GM10847 (cell line): ENCODE data around the gene DNAJB14.

Experiments
- POLR2A ChIP-seq: IDR thresholded peaks from 2 replicates; pipeline ENCODE4 v1.6.1; 2011; ENCODE audit not compliant: insufficient read length; ENCODE audit errors: extremely low read depth

DNAJB14 gene

DNA sequence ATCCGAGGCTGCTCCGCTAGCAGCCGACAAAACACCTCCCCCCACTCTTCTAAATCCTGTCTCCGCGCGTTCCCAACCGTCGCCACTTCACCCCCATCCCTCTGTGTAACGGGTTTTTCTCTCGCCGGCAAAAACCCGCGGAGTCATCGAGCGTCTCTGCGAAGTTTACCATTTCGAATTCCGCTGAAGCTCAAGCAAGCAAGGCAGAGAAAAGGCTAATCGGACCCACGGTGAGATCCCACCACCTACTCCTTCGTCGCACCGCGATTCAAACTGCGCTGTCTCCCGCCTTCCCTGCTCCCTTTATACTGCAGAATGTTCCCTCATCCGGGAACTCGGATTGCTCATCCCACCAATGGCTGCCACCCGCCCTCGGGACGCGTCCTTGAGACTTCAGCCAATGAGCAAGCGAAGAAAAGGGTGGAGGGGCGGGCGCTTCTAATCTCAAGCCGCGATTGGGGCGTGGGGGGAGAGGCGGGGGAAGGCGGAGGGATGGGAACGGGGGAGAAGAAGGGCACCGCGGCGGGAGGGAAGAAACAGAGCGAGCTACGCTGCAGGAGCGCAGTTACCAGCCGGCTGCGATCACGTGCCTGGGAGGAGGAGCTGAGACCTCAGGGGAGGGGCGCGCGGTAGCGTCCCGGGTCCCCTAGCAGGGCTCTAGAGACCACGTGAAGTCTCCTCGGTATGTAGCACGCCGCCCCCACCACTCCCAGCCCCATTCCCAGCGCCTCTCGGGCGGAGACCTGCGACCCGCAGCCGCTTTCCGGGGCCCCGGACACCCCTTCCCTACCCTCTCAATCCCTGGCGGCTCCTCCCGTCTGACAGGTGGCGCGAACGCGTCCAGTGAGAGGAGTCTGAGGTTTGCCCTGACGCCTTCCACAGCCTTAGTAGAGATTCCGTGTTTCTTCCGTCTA, 3.8 kb upstream of the DNAJB14 start, which contains the start of gene H2AZ1:
Gene H2AZ1, minus strand, starts transcription at position 277 of the 914 bp plus-strand sequence. Its CDS starts 105 bp downstream, at position 172.
- peak; percentile 99 for TF ChIP-seq POLR2A

DNA sequence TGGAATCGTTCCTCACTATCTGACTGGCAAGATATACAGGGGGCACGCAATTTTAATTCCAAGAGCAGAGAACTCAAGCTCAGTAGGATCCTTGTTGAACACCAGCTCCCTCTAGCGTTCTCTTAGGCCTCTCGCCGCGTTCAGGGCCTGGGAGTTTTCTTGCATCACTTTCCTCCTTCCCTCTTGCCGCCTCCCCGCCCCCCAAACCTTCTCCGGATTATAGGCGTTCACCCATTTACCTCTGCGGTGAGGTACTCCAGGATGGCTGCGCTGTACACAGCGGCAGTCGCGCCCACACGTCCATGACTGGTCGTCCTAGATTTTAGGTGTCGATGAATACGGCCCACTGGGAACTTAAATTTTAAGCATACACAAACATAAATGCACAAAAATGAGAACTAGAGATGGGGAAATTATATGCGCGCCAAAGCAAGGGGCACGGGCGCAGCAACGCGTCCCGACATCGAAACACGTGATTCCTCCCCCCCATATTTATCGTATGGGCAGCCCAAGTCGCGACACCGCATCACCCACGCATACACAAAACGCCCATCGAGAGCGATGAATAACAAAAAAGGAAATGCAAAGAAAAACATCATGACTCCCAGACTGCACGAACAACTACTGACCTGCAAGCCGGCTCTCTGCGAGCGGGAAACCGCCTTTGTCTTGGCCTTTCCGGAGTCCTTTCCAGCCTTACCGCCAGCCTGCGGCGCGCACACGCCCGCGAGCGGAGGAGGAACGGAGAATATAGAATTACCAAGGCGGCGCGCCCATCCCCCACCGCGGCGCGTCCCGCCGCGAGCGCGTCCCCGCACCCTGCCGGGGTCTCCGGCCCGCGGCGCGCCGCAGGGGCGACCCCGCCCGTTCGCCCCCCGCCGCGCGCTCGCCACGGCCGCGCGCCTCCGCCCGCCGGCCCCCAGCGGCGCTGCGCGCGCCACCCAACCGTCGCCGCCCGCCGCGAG, 2.9 kb upstream of the DNAJB14 start:
- TF ChIP-seq POLR2A = no peak

DNA sequence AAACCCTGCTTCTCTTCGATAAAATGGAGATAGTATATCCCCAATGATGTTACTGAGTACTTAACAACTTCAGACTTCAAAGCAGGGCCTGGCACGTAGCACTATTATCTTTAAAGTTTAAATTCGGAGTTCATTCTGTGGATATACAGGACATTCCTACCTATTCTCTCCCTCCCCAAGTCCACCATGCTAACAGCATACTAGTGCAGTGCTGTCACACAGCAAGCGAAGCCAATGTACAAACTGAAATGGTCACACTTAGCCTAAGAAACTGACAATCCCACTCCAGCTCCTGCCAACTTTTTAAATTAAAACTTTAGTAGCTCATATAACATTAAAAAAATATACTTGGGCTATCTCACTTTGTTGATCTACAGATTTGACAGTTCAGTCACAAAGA, 1.2 kb upstream of the DNAJB14 start:
- TF ChIP-seq POLR2A = no peak

DNA sequence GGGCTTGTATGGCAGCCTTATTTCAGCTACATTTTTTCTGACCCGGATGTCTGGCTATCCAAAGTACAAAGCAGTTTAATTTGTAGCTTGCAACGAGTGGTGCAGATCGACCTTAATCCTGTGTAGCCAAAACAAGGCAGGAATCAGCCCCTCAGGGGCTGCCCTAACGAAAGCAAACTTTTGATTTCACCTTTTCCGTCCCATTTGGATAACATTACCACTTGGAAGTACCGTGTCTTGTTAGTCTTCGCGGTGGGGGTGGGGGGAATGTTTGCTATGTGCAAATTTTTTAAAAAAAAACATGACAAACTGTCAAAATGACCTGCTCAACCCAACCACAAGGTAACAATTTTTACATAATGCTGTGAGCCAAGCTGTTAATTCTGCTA, 766 bp upstream of the DNAJB14 start:
- TF ChIP-seq POLR2A = no peak

DNA sequence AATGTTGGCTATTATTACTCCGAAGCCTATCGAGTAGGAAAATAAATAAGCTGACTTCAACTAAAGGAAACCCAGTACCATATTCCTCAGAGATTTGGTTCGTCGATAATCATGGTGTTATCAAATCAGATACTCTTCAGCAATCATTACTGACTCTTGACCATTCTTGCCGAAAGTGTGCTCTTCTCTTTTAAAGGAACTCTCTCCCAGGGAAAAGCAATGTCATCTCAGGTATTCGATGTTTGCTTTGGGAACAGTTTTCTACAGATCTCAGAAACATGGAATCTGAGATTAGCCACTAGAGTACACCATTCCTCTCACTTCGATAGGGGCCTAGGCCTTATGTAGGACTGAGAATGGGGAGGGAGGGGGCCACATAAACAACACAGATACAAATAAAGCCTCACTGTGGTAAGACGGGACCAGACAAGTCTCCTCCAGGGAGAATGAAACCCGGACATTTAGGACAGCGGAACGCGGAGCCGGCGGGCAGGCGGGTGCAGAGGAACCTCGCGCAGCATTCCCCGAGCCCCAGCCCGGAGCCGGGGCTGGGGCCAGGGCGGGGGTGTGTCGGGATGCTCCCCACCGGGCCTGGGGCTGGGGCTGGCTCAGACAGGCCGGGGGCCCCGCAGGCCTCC, 581 bp downstream of the DNAJB14 start:
- TF ChIP-seq POLR2A = no peak

DNA sequence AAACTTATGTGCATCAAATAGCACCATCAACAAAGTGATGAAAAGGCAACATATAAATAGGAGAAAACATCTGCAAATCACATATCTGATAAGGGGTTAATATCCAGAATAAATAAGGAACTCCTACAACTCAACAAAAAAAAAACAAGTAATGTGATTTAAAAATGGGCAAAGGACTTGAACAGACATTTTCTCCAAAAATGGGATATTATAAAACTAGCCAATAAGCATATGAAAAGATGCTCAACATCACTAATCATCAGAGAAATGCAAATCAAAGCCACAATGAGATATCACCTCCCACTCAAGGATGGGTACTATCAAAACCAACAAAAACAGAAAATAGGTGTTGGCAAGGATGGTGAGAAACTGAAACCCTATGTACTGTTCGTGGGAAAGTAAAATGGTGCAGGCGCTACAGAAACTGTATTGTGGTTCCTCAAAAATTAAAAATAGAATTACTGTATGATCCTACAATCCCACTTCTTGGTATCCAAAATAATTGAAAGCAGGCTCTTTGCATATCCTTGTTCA, 2.4 kb downstream of the DNAJB14 start:
- no peak for TF ChIP-seq POLR2A

DNA sequence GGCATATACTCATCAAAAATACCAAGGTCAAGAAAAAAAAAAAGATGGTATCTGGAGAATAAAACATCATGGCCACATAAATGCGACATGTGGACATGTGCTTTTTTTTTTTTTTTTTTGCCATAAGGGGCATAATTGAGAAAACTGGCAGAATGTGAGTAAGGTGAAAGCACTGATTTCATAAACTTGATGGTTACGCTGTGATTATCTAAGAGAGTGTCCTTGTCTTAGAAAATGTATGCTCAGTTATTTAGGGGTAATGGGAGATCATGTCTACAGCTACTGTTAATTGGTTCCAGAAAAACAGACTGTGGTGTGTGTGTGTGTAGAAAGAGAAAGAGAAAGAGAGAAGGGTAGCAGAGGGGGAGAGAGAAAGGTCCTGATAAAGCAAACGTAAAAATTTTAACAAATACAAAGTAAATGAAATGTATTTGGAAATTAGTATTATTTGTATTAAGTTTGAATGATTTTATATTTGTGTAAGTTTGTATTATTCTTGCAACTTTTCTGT, 8.1 kb downstream of the DNAJB14 start:
- TF ChIP-seq POLR2A = no peak

DNA sequence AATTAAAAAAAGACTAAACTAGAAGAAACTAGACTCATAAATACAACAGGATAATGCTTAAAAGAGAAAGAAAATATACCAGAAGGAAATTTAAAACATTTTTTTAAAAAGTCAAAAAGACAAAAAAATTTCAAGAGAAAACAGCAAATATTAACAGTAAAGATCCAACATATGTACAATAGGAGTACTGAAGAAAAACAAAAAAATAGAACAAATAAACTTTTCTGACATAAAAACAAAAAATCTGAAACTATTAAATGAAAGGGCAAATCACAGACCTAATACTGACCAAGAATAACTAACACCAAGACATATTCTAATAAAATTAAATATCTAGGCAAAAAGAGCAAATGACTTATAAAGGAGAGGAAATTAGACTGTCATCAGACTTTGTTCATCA, 11.5 kb downstream of the DNAJB14 start:
- no peak for TF ChIP-seq POLR2A

DNA sequence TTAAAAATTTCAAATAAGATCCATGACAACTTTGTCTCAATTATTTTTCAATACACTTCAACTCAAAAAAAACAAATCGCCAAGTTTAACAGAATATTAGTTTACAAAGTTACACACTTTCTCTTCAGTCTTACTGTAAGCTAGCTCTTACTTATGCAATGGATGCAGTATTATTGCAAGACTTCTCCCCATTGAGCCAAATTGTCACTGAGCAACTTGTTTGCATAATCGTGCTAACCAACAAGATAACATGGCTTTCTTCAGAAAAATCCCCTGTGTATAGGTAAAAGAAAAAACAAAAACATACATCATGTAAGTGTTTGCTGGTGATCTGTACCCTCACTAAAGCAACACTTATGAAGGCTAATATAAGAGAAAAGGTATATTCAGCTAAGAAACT, 18.9 kb downstream of the DNAJB14 start:
- no peak for TF ChIP-seq POLR2A

DNA sequence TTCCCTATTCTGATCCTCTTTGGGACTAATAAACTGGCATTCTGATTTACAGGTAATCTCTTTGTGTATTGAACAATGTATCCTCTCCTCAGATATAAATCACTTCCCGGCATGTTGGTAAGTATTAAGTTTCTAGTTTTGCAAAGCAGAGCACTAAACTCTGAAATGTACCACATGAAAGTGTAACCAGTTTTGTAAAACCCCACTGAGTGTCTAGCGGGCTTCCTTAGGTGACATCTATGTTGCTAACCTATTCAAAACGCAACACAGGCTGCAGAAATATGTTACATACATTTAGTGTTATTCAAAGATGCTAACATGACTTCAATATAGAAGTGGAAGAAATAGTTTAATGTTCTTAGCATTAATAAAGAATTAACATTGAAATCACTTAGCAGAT, 25.2 kb downstream of the DNAJB14 start:
- no peak for TF ChIP-seq POLR2A

DNA sequence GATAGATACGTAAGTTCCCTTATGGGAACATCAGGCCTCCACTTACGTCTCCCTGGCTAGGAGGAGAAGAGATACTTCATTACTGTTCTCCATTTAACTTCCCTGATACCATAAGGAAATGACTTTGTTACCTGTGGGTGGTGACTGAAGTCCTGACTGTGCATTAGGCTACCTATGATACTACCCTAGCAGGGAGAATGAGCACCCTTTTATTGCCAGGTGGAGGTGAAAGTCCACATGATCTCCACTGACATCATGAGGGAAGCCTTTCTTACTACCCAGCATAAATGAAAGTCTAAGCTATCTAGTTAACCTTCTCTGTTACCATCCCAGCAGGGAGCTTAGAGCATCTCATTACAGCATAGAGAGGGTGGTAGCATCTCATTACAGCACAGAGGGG, 27.8 kb downstream of the DNAJB14 start:
- TF ChIP-seq POLR2A = no peak

DNA sequence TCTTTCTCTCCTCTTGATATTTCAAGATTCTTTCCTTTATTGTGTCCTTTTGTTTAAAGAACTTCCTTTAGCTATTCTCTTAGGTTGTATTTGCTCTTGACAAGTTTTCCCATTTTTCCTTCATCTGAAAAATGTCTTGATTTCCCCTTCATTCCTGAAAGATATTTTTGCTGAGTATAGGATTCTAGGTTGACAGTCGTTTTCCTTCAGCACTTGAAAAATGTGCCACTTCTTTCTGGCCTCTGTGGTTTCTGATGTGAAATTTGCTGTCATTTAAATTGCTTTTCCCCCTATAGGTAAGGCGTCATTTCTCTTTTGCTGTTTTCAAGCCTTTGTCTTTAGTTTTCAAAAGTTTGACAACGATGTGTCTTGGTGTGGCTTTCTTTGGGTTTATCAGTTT, 28.8 kb downstream of the DNAJB14 start:
- no peak for TF ChIP-seq POLR2A

DNA sequence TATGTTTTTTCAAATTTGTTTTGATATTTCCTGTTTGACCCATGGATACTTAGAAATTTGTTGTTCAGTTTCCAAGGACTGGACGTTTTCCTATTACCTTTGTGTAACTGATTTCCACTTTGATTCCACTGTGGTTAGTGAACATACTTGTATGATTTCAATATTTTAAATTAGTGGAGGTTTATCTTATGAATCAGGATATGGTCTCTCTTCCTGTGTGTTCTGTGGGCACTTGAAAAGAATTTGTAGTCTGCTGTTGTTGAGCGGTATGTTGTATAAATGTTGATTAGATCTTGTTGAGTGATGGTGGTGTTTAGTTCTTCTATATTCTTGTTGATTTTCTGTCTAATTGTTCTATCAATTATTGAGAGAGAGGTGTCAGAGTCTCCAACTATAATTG, 31.0 kb downstream of the DNAJB14 start:
- TF ChIP-seq POLR2A = no peak

DNA sequence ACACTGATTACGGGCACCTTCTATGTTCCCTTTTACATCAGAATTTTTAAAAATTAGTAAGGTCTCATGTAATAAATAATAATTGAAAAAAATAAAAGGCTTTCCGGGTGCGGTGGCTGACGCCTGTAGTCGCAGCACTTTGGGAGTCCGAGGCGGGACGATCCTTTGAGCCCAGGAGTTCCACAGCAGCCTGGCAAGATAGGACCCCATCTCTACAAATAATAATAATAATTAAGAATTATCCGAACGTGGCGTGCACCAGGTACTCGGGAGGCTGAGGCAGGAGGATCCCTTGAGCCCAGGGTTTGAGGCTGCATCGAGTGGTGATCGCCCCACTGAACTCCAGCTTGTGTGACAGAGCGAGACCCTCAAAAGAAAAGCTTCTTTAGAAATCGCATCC, 51.4 kb downstream of the DNAJB14 start:
- no peak for TF ChIP-seq POLR2A
